HepG2 (cell line): ENCODE measurements around the gene B3GNT9. TPM values are rescaled to one million over a fixed set of nuclear protein-coding genes. Genes with fewer than 3 reads are reported as not detected.

Source experiments
- ASH2L ChIP-seq: fragments of 300-600, 200-600 bp; sonication (generic); IDR thresholded peaks from 2 replicates; pipeline ENCODE4 v1.7.0; 2017; ENCODE audit warnings: low read depth, mild to moderate bottlenecking, moderate library complexity, mixed read lengths, low read length; ENCODE audit not compliant: insufficient read length
- FOXO1 ChIP-seq: sonication (generic); formaldehyde crosslinking; IDR thresholded peaks from 2 replicates; pipeline ENCODE4 v1.4.0; 2020; ENCODE audit warnings: missing genetic modification reagents
- IRF2 ChIP-seq: IDR thresholded peaks from 2 replicates; pipeline ENCODE4 v1.6.1; 2018; ENCODE audit warnings: missing genetic modification reagents, missing compliant biosample characterization
- KAT8 ChIP-seq: IDR thresholded peaks from 2 replicates; pipeline ENCODE4 v1.6.1; 2016; ENCODE audit warnings: missing genetic modification reagents, missing compliant biosample characterization
- NBN ChIP-seq: fragments of 450-650 bp; conservative IDR thresholded peaks from 2 replicates; pipeline ENCODE4 v1.6.1; 2017
- NCOA2 ChIP-seq: sonication (generic); formaldehyde crosslinking; IDR thresholded peaks from 2 replicates; pipeline ENCODE4 v1.8.0; 2022; ENCODE audit warnings: inconsistent platforms
- NFATC3 ChIP-seq: sonication (generic); formaldehyde crosslinking; IDR thresholded peaks from 2 replicates; pipeline ENCODE4 v1.5.1; 2020; ENCODE audit warnings: mild to moderate bottlenecking, missing genetic modification reagents
- NFKB2 ChIP-seq: sonication (generic); formaldehyde crosslinking; IDR thresholded peaks from 2 replicates; pipeline ENCODE4 v1.4.0; 2020; ENCODE audit warnings: missing genetic modification reagents, borderline replicate concordance
- PHF21A ChIP-seq: sonication (generic); formaldehyde crosslinking; IDR thresholded peaks from 2 replicates; pipeline ENCODE4 v1.5.0; 2020; ENCODE audit warnings: mild to moderate bottlenecking, missing genetic modification reagents
- PRMT3 ChIP-seq: sonication (generic); formaldehyde crosslinking; IDR thresholded peaks from 2 replicates; pipeline ENCODE4 v1.8.1; 2022; ENCODE audit warnings: low read depth, mild to moderate bottlenecking, moderate library complexity, missing genetic modification reagents, borderline replicate concordance
- PRPF4 ChIP-seq: fragments of 200-400 bp; formaldehyde crosslinking; IDR thresholded peaks from 2 replicates; pipeline ENCODE4 v1.6.1; 2016; ENCODE audit warnings: low read length, low read depth; ENCODE audit not compliant: poor library complexity, severe bottlenecking
- SSRP1 ChIP-seq: IDR thresholded peaks from 2 replicates; pipeline ENCODE4 v1.6.1; 2016; ENCODE audit warnings: control low read depth
- XRCC5 ChIP-seq: fragments of 200-400 bp; formaldehyde crosslinking; optimal IDR thresholded peaks from 2 replicates; pipeline ENCODE3; 2017; ENCODE audit warnings: mild to moderate bottlenecking, low read length
- ZKSCAN5 ChIP-seq: sonication (generic); formaldehyde crosslinking; IDR thresholded peaks from 2 replicates; pipeline ENCODE4 v1.5.1; 2020; ENCODE audit warnings: mild to moderate bottlenecking, missing genetic modification reagents
- ZNF33A ChIP-seq: sonication (generic); formaldehyde crosslinking; IDR thresholded peaks from 2 replicates; pipeline ENCODE4 v1.5.1; 2020; ENCODE audit warnings: missing genetic modification reagents, mild to moderate bottlenecking, moderate library complexity, borderline replicate concordance
- ZNF44 ChIP-seq: sonication (generic); formaldehyde crosslinking; IDR thresholded peaks from 2 replicates; pipeline ENCODE4 v1.5.1; 2020; ENCODE audit warnings: mild to moderate bottlenecking, missing genetic modification reagents
- ZNF550 ChIP-seq: sonication (generic); formaldehyde crosslinking; IDR thresholded peaks from 2 replicates; pipeline ENCODE4 v1.4.0; 2020; ENCODE audit warnings: mild to moderate bottlenecking, missing genetic modification reagents, borderline replicate concordance
- ZNF670 ChIP-seq: sonication (generic); formaldehyde crosslinking; IDR thresholded peaks from 2 replicates; pipeline ENCODE4 v1.8.0; 2022; ENCODE audit warnings: mild to moderate bottlenecking, missing genetic modification reagents, borderline replicate concordance
- ZNF816 ChIP-seq: sonication (generic); formaldehyde crosslinking; IDR thresholded peaks from 2 replicates; pipeline ENCODE4 v1.8.0; 2022; ENCODE audit warnings: missing genetic modification reagents, mild to moderate bottlenecking, borderline replicate concordance
- ZNF83 ChIP-seq: sonication (generic); formaldehyde crosslinking; IDR thresholded peaks from 2 replicates; pipeline ENCODE4 v1.4.0; 2020; ENCODE audit warnings: missing genetic modification reagents, mild to moderate bottlenecking, borderline replicate concordance
- polyA plus RNA-seq, 8 experiments: library from polyadenylated mRNA; depleted of rRNA in 3 of 8; stranded (reverse) in 7 of 8; unstranded in 1 of 8; fragments of >200 nt; fragmentation: Illumina TruSeq in 4 of 8; extraction: Trizol in 4 of 8; gene quantifications; 2 replicates each; pipeline versions ENCODE4 v1.2.1 to v1.2.3, GENCODE V29; 2011 to 2016; ENCODE audit warnings: low read depth in 4 of 8, missing spikeins in 1 of 8, mixed read lengths in 1 of 8; ENCODE audit not compliant: insufficient read depth in 1 of 8
- total RNA-seq, 5 experiments: library from RNA; depleted of rRNA; stranded (reverse); fragments of >200 nt; fragmentation: Illumina TruSeq; extraction: Trizol; gene quantifications; 2 replicates each; pipeline ENCODE4 v1.2.3, GENCODE V29; 2016; ENCODE audit warnings: low read depth in 1 of 5
- TF ChIP-seq, protein P1 (sequence below): sonication (generic); formaldehyde crosslinking; conservative IDR thresholded peaks from 2 replicates; pipeline ENCODE4 v1.8.0; 2022; ENCODE audit warnings: mild to moderate bottlenecking, moderate library complexity, missing genetic modification reagents
- TF ChIP-seq, protein P2 (sequence below): sonication (generic); formaldehyde crosslinking; IDR thresholded peaks from 2 replicates; pipeline ENCODE4 v1.8.0; 2022; ENCODE audit warnings: mild to moderate bottlenecking, missing genetic modification reagents, moderate library complexity
- TF ChIP-seq, protein P3 (sequence below): sonication (generic); formaldehyde crosslinking; IDR thresholded peaks from 2 replicates; pipeline ENCODE4 v1.5.1; 2020; ENCODE audit warnings: mild to moderate bottlenecking, missing genetic modification reagents, moderate library complexity

The B3GNT9 gene
- total and polyA plus RNA-seq, 2 of the 13 experiments (the other 11 are each of a cell fraction or from before 2014, with no cell fraction given), result 1.5 to 3.1 TPM

DNA sequence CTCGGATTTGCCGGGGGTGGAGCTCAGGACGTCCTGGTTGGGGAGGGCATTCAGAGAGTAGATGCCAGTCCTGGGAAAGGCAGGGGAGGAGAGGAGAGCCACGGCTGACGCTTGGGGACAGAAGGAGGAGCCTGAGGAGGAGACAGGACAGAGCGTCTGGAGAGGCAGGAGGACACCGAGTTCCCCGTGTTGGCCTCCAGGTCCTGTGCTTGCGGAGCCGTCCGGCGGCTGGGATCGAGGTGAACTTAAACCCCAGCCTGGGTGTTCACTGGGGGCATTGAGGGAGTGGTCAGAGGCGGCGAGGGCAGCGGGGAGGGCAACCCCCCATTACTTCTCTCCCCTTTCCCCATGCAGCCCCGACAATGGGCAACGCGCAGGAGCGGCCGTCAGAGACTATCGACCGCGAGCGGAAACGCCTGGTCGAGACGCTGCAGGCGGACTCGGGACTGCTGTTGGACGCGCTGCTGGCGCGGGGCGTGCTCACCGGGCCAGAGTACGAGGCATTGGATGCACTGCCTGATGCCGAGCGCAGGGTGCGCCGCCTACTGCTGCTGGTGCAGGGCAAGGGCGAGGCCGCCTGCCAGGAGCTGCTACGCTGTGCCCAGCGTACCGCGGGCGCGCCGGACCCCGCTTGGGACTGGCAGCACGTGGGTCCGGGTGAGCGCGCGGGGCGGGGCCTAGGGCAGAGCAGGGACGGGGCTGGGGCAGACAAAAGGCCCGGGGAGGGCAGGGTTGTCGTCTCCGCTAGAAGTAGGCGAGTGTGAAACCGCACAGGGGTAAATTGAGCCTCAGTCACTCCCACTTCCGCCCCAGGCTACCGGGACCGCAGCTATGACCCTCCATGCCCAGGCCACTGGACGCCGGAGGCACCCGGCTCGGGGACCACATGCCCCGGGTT is 23.3 kb upstream of the B3GNT9 start (continued):
- TF ChIP-seq, protein P1, sequence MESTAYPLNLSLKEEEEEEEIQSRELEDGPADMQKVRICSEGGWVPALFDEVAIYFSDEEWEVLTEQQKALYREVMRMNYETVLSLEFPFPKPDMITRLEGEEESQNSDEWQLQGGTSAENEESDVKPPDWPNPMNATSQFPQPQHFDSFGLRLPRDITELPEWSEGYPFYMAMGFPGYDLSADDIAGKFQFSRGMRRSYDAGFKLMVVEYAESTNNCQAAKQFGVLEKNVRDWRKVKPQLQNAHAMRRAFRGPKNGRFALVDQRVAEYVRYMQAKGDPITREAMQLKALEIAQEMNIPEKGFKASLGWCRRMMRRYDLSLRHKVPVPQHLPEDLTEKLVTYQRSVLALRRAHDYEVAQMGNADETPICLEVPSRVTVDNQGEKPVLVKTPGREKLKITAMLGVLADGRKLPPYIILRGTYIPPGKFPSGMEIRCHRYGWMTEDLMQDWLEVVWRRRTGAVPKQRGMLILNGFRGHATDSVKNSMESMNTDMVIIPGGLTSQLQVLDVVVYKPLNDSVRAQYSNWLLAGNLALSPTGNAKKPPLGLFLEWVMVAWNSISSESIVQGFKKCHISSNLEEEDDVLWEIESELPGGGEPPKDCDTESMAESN (CRISPR knock-in tag), result peak; percentile 98
- peak; percentile 86 for TF ChIP-seq PRMT3
- 0 out of 2 replicates have a peak, but pooled peaks have one; percentile 79 for TF ChIP-seq ZNF33A
- TF ChIP-seq ZNF44 (CRISPR knock-in tag), result peak; percentile 94; the same call in 1 of the 2 replicates
- TF ChIP-seq, protein P2, sequence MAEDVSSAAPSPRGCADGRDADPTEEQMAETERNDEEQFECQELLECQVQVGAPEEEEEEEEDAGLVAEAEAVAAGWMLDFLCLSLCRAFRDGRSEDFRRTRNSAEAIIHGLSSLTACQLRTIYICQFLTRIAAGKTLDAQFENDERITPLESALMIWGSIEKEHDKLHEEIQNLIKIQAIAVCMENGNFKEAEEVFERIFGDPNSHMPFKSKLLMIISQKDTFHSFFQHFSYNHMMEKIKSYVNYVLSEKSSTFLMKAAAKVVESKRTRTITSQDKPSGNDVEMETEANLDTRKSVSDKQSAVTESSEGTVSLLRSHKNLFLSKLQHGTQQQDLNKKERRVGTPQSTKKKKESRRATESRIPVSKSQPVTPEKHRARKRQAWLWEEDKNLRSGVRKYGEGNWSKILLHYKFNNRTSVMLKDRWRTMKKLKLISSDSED (CRISPR knock-in tag), result no peak
- TF ChIP-seq ZKSCAN5 (CRISPR knock-in tag), result no peak
- peak; percentile 86 for TF ChIP-seq XRCC5
- TF ChIP-seq SSRP1, result no peak
- TF ChIP-seq IRF2 (CRISPR knock-in tag), result peak; percentile 94
- TF ChIP-seq NFKB2 (CRISPR knock-in tag), result peak; percentile 83; the same call in 1 of the 2 replicates
- peak; percentile 51 for TF ChIP-seq FOXO1 (CRISPR knock-in tag)
- peak; percentile 89; the same call in 1 of the 2 replicates for TF ChIP-seq NFATC3 (CRISPR knock-in tag)
- no peak for TF ChIP-seq NBN
- TF ChIP-seq ASH2L, result peak; percentile 45
- peak; percentile 29; the same call in 1 of the 2 replicates for TF ChIP-seq ZNF816 (CRISPR knock-in tag)
- peak; percentile 83; the same call in 1 of the 2 replicates for TF ChIP-seq ZNF670 (CRISPR knock-in tag)
- TF ChIP-seq, protein P3, sequence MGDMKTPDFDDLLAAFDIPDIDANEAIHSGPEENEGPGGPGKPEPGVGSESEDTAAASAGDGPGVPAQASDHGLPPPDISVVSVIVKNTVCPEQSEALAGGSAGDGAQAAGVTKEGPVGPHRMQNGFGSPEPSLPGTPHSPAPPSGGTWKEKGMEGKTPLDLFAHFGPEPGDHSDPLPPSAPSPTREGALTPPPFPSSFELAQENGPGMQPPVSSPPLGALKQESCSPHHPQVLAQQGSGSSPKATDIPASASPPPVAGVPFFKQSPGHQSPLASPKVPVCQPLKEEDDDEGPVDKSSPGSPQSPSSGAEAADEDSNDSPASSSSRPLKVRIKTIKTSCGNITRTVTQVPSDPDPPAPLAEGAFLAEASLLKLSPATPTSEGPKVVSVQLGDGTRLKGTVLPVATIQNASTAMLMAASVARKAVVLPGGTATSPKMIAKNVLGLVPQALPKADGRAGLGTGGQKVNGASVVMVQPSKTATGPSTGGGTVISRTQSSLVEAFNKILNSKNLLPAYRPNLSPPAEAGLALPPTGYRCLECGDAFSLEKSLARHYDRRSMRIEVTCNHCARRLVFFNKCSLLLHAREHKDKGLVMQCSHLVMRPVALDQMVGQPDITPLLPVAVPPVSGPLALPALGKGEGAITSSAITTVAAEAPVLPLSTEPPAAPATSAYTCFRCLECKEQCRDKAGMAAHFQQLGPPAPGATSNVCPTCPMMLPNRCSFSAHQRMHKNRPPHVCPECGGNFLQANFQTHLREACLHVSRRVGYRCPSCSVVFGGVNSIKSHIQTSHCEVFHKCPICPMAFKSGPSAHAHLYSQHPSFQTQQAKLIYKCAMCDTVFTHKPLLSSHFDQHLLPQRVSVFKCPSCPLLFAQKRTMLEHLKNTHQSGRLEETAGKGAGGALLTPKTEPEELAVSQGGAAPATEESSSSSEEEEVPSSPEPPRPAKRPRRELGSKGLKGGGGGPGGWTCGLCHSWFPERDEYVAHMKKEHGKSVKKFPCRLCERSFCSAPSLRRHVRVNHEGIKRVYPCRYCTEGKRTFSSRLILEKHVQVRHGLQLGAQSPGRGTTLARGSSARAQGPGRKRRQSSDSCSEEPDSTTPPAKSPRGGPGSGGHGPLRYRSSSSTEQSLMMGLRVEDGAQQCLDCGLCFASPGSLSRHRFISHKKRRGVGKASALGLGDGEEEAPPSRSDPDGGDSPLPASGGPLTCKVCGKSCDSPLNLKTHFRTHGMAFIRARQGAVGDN (CRISPR knock-in tag), result peak; percentile 100
- TF ChIP-seq ZNF550 (CRISPR knock-in tag), result peak; percentile 95
- no peak for TF ChIP-seq NCOA2 (CRISPR knock-in tag)
- TF ChIP-seq PHF21A (CRISPR knock-in tag), result peak; percentile 90
- peak; percentile 90; the same call in 1 of the 2 replicates for TF ChIP-seq ZNF83
- TF ChIP-seq PRPF4, result no peak
- peak; percentile 82 for TF ChIP-seq KAT8 (CRISPR knock-in tag)
